ENCODE measurements around the gene CKAP2.
A peak's percentile ranks its signal among the peaks of the same experiment; 100 is the strongest.
"Not testable (repeated sequence)": the region's sequence is repeated elsewhere in the genome, so short reads cannot be mapped to it uniquely, and the experiment has no call there.

The CKAP2 gene

DNA sequence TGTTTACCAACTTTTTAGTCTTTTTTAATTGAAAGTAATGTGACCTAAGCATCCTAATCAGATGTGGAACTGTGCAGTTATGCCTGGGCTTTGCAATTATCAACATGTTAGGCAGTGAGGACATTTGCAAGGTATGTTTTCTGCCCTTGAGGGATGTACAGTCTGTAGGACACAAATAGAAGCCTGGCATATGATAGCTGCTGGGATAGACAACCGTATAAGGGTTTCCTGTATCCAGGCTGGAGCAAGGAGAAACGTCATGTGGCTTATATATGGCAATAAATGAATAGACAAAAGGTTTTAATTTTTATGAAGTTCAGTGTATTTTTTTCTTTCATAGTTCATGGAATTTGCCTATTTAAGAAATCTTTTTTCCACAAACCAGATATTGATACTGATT is 2.8 kb upstream of the CKAP2 start:
- DNase-seq (ENCODE audit: low read depth): no peak

DNA sequence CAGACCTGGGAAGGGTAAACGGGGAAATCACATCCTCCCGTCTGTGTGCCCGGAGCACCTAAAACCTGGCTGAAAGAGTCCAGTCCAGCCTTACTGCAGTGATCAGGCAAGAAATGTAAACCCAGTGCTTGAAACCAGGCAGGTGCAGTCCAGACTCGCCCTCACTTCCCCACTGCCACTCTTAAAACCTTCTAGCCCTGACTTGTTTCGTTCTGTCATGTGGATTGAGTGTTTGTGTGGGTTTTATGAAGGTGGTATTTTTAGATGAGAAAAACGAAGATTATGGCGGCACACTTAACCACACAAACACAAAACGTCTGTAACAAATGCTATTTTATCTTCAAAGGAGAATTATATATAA is 839 bp upstream of the CKAP2 start:
- DNase-seq (ENCODE audit: low read depth): no peak

DNA sequence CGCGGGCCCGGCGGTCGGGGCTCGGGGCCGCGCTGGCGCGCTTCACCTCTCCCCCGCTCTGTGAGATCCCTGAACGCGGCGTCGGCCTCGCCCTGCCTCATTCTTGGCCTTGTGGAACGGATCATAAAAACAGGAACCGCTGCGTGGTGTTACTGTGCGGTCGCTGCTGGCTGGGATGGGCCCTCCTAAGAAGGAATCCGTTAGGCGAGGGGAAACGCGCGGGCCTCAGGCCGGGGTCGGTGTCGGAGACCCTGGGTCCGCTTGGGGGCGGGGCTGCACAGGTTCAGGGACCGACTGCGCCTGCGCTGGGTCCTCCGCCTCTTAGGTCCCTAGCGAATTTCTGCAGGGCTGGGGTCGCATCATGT is 381 bp downstream of the CKAP2 start:
- peak; percentile 71 for DNase-seq (ENCODE audit: low read depth)

DNA sequence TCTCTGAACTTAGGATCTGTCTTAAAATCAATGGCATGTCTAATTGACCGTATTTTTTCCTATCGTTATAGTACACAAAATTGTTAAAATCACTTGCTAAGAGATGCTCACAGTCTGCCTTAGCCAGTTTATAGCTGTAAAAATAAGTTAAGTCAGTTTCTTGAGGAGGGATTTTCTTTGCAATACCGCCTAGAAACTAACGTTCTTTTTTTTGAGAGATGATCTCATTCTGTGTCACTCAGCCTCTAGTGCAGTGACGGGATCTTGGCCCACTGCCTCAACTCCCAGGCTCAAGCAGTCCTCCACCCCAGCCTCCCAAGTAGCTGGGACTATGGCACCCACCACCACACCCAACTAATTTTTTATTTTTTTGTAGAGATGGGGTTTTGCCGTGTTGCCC is 4.4 kb downstream of the CKAP2 start:
- no peak for DNase-seq (ENCODE audit: low read depth)

DNA sequence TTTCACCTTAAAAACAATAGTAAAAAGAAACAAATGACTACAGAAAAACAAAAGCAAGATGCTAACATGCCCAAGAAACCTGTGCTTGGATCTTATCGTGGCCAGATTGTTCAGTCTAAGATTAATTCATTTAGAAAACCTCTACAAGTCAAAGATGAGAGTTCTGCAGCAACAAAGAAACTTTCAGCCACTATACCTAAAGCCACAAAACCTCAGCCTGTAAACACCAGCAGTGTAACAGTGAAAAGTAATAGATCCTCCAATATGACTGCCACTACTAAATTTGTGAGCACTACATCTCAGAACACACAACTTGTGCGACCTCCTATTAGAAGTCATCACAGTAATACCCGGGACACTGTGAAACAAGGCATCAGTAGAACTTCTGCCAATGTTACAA is 6.0 kb downstream of the CKAP2 start:
- DNase-seq (ENCODE audit: low read depth): no peak

DNA sequence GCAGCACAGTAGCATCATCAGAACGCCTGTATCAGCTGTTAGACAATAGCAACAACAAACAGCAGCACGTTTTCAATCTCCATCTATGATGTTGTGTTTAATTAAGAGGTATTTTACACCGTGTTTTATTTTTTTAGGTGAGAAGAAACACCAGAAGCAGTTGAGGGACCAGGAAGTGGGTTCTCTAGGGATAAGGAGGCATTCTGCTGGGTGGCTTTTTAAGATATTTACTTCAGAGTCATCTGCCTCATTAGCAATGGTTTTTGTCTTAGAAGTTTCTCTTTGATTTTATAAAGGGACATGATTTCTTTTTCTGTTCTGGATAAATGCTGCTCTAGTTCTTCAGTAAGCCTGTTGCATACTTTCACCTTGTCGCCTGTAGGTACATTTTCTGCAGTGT is 8.2 kb downstream of the CKAP2 start:
- no peak for DNase-seq (ENCODE audit: low read depth)

DNA sequence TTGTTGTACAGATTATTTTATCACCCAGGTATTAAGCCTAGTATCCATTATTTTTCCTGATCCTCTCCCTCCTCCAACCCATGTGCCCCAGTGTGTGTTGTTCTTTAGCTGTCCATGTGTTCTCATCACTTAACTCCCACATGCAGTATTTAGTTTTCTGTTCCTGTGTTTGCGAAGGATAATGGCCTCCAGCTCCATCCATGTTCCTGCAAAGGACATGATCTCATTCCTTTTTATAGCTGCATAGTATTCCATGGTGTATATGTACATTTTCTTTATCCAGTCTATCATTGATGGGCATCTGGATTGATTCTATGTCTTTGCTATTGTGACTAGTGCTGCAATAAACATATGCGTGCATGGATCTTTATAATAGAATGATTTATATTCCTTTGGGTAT is 13.2 kb downstream of the CKAP2 start:
- not testable (repeated sequence) for DNase-seq (ENCODE audit: low read depth)

DNA sequence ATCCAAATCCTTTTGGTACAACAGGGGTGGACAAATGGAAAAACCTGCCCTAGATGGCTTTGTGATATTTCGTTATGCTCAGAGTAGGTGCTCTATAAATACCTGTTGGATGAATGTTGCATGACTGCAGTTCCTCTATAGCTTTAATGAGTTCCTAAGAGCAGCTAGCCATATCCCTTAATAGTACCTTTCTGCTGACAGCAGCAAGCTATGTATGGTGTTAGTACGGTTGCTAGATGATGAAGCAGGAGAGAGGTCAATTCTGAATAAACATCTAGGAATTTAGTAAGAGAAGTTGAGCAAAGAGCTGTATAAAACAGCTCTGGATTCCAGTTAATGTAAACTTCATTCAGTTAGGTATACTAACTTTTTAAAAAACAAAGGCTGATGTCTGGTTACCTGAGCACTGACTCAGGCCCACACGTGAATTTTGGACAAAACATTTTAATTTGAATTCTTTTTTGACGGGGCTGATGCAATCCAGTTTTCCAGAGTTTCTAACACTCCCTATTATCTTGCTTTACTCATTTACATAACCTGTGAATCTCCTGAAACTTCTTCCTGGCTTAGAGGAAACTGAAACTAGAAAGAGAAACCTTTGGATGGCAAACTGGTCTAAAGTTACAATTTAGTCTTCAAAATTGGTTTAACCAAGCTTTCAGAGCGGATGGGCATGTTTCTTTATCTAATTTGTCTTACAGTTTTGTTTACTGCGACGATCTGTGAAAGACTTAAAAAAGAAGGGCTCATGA is 25.6 kb downstream of the CKAP2 start:
- DNase-seq (ENCODE audit: low read depth): not testable (repeated sequence)

DNA sequence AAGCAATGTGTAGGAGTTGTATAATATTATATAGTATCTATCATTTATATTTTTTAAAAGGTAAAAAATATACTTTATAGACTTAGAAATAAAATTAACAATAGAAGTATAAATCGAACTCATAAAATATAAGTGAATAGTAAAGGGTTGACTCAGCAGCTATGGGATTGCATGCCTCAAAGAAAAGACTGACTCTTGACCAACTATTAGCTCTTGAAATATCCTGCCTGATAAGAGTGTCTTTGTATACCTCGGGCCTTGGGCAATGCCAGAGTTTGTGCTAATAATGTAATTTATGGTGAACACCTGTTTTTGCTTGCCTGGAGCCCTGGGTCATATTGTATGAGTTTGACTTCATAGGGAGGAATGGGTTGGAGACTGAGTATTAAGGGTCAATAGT is 31.8 kb downstream of the CKAP2 start:
- not testable (repeated sequence) for DNase-seq (ENCODE audit: low read depth)

DNA sequence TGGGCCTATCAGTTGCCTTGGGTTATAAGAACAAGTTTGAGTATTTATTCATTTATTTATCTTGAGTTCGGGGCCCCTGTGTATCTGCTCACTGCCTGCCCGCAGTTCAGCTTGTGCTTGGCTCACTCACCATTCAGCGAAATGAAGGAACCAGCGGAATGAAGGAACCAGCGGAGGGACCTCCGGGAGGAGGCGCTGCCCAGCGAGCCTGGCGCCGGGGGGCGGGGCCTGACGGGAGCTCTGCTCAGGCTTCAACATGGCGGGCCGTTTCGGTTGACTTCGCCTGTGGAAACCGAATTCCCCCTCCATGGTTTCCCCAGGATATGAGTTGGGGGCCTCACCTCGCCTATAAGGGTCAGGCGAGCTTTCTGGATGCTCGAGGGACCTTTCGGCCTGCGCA is 33.5 kb downstream of the CKAP2 start:
- DNase-seq (ENCODE audit: low read depth): not testable (repeated sequence)

DNA sequence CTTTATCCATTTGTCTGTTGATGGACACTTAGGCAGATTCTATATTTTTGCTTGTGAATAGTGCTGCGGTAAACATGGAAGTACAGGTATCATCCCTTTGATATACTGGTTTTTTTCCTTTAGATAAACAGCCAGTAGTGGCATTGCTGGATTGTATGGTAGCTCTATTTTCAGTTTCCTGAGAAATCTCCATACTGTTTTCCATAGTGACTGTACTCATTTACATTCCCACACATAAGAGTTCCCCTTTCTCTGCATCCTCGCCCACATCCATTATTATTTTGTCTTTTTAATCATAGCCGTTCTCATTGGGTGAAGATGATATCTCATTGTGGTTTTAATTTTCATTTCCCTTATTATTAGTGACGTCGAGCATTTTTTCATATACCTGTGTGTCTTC is 35.7 kb downstream of the CKAP2 start:
- DNase-seq (ENCODE audit: low read depth): not testable (repeated sequence)

DNA sequence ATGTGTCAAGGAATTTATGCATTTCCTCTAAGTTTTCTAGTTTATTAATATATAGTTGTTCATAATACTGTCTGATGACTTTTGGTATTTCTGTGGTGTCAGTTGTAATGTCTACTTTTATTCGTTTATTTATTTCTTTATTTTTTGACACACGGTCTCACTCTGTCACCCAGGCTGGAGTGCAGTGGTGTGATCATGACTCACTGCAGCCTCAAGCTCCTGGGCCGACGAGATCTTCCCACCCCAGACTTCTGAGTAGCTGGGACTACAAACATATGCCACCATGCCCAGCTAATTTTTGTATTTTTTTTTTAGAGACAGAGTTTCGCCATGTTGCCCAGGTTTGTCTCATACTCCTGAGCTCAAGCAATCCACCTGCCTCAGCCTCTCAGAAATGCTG is 39.0 kb downstream of the CKAP2 start:
- not testable (repeated sequence) for DNase-seq (ENCODE audit: low read depth)

DNA sequence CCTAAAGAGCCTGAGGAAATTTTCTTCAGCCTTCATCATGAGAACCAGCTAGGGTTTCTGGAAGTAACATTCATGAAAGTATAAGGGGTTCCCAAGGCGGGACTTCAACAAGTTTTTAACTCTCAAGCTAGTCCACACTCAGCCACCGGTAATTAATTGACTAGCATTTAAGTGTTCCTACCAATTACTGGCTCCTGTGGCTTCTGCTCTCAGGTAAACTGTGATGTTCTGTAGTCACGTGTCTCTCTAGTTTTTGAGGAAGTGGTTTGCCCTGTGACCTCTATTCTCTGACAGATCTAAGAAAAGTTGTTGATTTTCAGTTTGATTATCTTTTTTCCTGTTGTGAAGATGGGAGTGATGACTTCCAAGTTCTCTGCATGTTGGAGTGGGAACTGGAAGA is 42.7 kb downstream of the CKAP2 start:
- not testable (repeated sequence) for DNase-seq (ENCODE audit: low read depth)

DNA sequence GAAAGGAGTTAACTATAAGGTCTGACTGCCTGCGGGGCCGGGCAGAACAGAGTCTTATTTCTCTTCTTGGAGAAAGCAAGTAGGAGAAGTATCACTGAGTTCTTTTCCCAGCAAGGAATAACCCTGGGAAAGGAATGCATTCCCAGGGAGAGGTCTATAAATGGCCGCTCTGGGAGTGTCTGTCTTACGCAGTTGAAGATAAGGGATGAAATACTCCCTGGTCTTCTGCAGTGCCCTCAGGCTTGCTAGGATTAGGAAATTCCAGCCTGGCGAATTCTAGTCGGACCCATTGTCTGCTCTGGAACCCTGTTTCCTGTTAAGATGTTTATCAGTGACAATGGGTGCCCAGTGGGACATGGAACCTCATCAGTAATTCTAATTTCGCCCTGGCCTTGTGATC is 47.0 kb downstream of the CKAP2 start:
- not testable (repeated sequence) for DNase-seq (ENCODE audit: low read depth)

DNA sequence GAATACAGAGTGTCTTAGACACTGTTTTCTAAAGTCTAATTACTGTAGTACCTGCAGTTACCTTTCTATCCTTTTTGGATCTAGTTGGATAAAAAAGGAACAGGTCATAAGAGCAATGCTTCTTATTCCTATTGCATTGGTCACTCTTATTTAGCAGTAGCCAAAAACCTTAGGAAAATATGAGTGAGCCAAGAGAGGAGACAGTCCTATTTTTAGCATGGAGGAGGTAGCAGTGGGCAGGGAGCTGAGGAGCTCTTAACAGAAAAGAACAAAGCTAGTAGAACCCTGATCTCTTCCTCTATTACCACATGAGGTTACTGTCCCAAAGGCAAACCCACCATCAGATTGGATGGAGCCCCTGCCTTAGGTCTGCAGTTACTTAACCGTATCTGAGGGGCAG is 50.6 kb downstream of the CKAP2 start:
- not testable (repeated sequence) for DNase-seq (ENCODE audit: low read depth)

DNA sequence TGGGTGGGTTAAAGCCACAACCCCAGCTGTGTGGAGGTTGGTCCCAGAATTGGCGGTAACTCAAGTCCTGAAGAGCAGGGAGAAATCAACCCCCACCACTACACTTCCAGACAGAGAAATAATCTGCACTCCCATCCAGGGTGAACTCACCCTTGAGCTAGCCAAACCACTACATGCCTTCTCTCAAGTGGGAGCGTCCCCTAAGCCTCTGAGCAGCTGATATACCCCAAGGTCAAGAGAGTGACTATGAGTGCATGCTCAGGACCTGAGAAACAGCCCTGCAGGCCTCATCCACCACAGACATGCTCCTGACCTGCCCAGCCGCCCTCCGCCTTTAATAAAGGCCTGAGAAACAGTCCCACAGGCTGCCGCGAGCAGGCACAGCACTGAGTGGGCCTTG is 54.3 kb downstream of the CKAP2 start:
- DNase-seq (ENCODE audit: low read depth): not testable (repeated sequence)

DNA sequence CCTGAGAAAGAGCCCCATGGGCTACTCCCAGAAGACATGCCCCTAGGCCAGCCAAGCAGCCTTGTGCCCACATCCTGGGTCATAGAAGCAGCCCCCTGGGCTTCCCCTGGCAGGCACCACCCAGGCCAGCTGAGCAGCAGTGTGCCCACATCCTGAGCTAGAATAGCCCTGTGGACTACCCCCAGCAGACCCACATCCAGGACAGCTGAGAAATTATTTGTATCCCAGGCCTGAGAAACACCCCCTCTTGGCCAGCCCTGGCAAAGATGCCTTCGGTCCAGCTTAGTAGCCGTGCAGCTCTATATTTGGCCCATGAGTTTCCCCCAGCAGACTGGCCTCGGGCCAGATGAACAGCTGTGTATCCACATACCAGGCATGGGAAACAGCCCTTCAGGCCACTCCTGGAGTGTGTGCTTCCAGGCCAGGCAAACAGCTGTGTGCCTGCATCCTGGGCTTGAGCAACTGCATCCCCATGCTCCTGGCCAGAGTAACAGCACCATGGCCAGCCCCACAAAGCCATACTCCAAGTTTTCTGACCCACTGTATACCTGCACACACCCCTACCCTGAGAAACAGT is 55.0 kb downstream of the CKAP2 start:
- not testable (repeated sequence) for DNase-seq (ENCODE audit: low read depth)

DNA sequence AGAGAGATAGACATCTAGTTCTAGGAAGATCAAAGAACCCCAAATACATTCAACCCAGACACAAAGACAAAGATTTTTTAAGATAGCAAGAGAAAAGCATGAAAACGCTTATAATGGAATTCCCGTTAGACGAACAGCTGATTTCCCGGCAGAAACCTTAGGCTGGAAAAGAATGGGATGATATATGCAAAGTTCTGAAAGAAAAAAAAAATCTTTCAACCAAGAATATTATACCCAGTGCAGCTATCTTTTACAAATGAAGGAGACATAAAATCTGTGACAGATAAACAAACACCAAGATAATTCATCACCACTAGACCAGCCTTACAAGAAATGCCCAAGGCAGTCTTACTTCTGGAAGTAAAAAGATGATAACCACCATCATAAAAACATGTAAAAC is 56.3 kb downstream of the CKAP2 start:
- DNase-seq (ENCODE audit: low read depth): not testable (repeated sequence)

DNA sequence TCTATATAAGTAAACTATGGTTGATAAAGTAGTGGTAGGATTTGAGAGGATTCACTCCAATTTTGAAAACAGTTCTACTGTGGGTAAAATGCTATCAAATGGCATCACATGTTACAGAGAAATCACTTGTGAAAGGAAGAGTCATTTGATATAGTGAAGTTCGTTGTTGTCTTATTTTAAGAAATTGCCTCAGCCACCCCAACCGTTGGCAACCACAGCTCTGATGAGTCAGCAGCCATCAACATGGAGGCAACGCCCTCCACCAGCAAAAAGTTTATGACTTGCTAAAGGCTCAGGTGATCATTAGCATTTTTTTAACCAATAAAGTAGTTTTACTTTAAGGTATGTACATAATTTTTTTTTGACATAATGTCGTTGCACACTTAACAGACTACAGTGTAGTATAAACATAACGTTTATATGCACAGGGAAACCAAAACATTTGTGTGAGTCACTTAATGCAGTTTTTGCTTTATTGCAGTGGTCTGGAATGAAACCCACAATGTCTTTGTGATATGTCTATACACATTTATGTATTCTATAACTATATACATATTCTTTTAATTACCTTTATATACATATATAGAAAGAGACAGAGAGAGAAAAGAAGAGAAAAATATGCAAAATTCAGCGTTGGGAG is 58.8 kb downstream of the CKAP2 start:
- peak; percentile 1 for DNase-seq (ENCODE audit: low read depth)

DNA sequence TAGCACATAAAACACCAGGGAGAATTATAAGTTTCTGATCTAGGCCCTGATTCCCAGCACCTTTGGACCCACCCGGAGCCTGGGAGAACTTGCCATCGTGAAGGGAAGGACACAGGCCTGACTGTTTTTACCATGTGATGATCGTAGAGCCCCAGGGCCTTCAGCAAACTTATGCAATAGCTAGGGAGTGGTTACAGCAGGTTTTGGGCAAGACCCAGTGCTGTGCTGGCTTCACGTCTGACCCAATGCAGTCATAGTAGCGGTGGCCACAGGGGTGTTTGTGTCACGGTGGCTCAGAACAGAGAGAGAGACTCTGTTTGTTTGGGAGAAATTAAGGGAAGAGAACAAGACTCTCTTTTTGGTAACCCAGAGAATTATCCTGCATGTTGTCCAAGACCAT is 68.0 kb downstream of the CKAP2 start:
- DNase-seq (ENCODE audit: low read depth): not testable (repeated sequence)
